Fibroblast of lung (primary cell): ENCODE measurements around the gene PRR14L. TPM values are rescaled to one million over a fixed set of nuclear protein-coding genes. Genes with fewer than 3 reads are reported as not detected.

Source experiments
- DNase-seq, 2 donors: peaks; one replicate each; pipeline versions ENCODE4 v3.0.0 to v3.0.0-alpha.2; 2010; ENCODE audit warnings: low read depth in 2 of 2
- H2AFZ ChIP-seq: 2 replicates; pipeline ENCODE4 v1.5.1; 2012; ENCODE audit warnings: low read length, control low read depth, inconsistent platforms
- H3K27ac ChIP-seq: 2 replicates; pipeline ENCODE4 v1.5.1; 2011; ENCODE audit warnings: low read length, control low read depth; ENCODE audit not compliant: insufficient read depth
- H3K27me3 ChIP-seq: 2 replicates; pipeline ENCODE4 v1.5.1; 2011; ENCODE audit warnings: mild to moderate bottlenecking, low read length; ENCODE audit not compliant: control insufficient read depth, insufficient read depth
- H3K36me3 ChIP-seq: 2 replicates; pipeline ENCODE4 v1.5.1; 2011; ENCODE audit warnings: low read length; ENCODE audit not compliant: control insufficient read depth, insufficient read depth
- H3K4me1 ChIP-seq: 2 replicates; pipeline ENCODE4 v1.5.1; 2011; ENCODE audit warnings: low read length; ENCODE audit not compliant: control insufficient read depth, insufficient read depth; ENCODE audit errors: extremely low read depth
- H3K4me2 ChIP-seq: 2 replicates; pipeline ENCODE4 v1.5.1; 2011; ENCODE audit warnings: low read length, control low read depth; ENCODE audit not compliant: insufficient read depth; ENCODE audit errors: extremely low read depth
- H3K4me3 ChIP-seq, 4 experiments: fragments of 200-600 bp in 1 of 4; sonication (generic) in 1 of 4; replicated peaks in 1 of 4; 2 replicates each; pipeline ENCODE4 v1.5.1; 2011 to 2016; ENCODE audit warnings: low read length in 4 of 4, low read depth in 3 of 4, mild to moderate bottlenecking in 3 of 4, control low read depth in 2 of 4, inconsistent platforms in 1 of 4, mixed read lengths in 1 of 4; ENCODE audit not compliant: insufficient read depth in 1 of 4; ENCODE audit errors: control extremely low read depth in 1 of 4
- H3K79me2 ChIP-seq: 2 replicates; pipeline ENCODE4 v1.5.1; 2012; ENCODE audit warnings: mild to moderate bottlenecking, low read length, inconsistent platforms; ENCODE audit not compliant: control insufficient read depth, insufficient read depth
- H3K9ac ChIP-seq: 2 replicates; pipeline ENCODE4 v1.5.1; 2011; ENCODE audit warnings: mild to moderate bottlenecking, low read length, control low read depth; ENCODE audit not compliant: insufficient read depth
- H3K9me3 ChIP-seq: 2 replicates; pipeline ENCODE4 v1.5.1; 2012; ENCODE audit warnings: low read depth, low read length; ENCODE audit not compliant: control insufficient read depth, insufficient read depth
- H4K20me1 ChIP-seq: 2 replicates; pipeline ENCODE4 v1.5.1; 2011; ENCODE audit warnings: low read length; ENCODE audit not compliant: control insufficient read depth, insufficient read depth; ENCODE audit errors: extremely low read depth
- EZH2 ChIP-seq: IDR thresholded peaks from 2 replicates; pipeline ENCODE4 v1.5.1; 2012; ENCODE audit warnings: low read length, control low read depth, mild to moderate bottlenecking; ENCODE audit errors: missing control alignments
- polyA plus RNA-seq, 2 donors: library from polyadenylated mRNA; depleted of rRNA in 1 of 2; stranded (reverse) in 1 of 2; unstranded in 1 of 2; fragments of >200 nt; gene quantifications; 2 replicates each; pipeline ENCODE4 v1.2.1, GENCODE V29; 2011 to 2012; ENCODE audit warnings: missing spikeins in 1 of 2
- total RNA-seq: library from RNA; depleted of rRNA; stranded (reverse); fragments of >200 nt; gene quantifications from 2 replicates; pipeline ENCODE4 v1.2.1, GENCODE V29; 2014
- TF ChIP-seq, protein P1 (sequence below), 2 donors: IDR thresholded peaks in 1 of 2; conservative IDR thresholded peaks in 1 of 2; 1 replicate in 1 of 2; 2 replicates in 1 of 2; pipeline ENCODE4 v1.5.1; 2011 to 2012; ENCODE audit warnings: low read length in 2 of 2, control low read depth in 1 of 2, inconsistent platforms in 1 of 2, low read depth in 1 of 2, mild to moderate bottlenecking in 1 of 2

Gene PRR14L
- total and polyA plus RNA-seq, 2 donors (not counting 1 experiment from before 2014, with no cell fraction given) = 14.4 to 17.3 TPM

DNA sequence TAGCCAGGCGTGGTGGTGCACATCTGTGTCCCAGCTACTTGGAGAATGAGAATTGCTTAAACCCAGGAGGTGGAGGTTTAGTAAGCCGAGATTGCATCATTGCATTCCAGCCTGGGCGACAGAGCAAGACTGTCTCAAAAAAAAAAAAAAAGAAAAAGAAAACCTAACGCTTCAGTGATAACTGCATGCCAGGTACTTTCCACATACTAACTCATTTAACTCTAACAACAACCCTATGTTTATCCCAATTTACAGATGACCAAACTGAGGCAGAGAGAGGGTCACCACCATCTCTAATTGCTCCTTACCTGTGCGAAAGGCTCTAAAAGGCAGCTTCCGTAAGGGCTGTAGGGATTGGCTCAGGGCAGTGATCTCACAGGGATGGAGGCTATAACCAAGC is 99.5 kb downstream of the PRR14L start:
- H3K4me2 ChIP-seq = peak overlapping the region; percentile 32
- no peak overlapping the region for H2AFZ ChIP-seq
- DNase-seq = peak; percentile 74 to 85
- no peaks in the 10 kb centered on the region for H4K20me1 ChIP-seq
- H3K4me3 ChIP-seq = no peak overlapping the region
- TF ChIP-seq, protein P1, sequence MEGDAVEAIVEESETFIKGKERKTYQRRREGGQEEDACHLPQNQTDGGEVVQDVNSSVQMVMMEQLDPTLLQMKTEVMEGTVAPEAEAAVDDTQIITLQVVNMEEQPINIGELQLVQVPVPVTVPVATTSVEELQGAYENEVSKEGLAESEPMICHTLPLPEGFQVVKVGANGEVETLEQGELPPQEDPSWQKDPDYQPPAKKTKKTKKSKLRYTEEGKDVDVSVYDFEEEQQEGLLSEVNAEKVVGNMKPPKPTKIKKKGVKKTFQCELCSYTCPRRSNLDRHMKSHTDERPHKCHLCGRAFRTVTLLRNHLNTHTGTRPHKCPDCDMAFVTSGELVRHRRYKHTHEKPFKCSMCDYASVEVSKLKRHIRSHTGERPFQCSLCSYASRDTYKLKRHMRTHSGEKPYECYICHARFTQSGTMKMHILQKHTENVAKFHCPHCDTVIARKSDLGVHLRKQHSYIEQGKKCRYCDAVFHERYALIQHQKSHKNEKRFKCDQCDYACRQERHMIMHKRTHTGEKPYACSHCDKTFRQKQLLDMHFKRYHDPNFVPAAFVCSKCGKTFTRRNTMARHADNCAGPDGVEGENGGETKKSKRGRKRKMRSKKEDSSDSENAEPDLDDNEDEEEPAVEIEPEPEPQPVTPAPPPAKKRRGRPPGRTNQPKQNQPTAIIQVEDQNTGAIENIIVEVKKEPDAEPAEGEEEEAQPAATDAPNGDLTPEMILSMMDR (conservative IDR thresholded peaks at IDR 0.05 in 1 of 2, IDR thresholded peaks at IDR 0.05 in 1 of 2; ENCODE audit: low read depth in 1 of 2, low read length in 2 of 2) = no peak
- TF ChIP-seq EZH2 = no peak
- peaks cover 24% of the 10 kb centered on the region for H3K79me2 ChIP-seq
- no peak overlapping the region for H3K27ac ChIP-seq
- H3K36me3 ChIP-seq = no peaks in the 10 kb centered on the region
- H3K9ac ChIP-seq = no peak overlapping the region
- peaks cover 18% of the 10 kb centered on the region for H3K4me1 ChIP-seq
- H3K9me3 ChIP-seq = no peaks in the 10 kb centered on the region
- no peaks in the 10 kb centered on the region for H3K27me3 ChIP-seq

DNA sequence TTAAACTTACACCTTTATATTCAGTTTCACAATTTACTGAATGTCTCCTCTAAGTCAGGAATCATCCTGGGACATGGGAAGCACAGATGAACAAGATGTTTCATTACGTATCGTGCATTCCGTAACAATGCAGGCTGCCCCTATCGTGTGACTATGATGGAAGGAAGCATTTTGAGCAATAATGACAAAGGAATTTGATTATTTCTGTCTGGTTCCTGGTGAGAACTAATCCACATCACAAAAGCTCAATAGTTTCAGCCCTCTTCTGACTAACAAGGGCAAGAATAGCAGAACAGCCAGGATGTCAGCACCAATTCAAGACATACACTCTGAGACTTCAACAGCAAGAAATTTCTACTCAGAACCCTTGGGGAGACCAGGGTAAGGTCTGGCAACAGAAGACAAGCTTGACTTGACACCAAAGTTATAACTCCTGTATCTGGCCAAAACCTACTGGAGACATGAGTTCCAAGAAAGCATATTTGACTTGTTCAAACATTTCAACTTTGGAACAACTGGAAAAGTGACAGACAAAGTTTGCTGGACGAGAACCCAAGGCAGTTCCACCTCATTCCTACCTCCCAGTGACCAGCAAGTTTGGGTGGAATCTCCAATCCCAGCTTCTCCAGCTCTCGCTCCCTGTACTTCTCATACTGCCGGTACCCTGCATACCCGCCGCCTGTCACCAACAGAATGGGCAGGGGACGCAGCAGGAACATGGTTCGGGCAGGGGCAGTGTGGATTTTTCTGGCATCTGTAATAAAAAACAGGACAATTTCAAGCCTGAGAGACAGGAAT is 102.2 kb downstream of the PRR14L start:
- no peaks in the 10 kb centered on the region for H3K27me3 ChIP-seq
- H4K20me1 ChIP-seq = no peaks in the 10 kb centered on the region
- H3K4me2 ChIP-seq = no peak overlapping the region
- no peak overlapping the region for H2AFZ ChIP-seq
- H3K36me3 ChIP-seq = no peaks in the 10 kb centered on the region
- no peak for TF ChIP-seq EZH2
- TF ChIP-seq, protein P1 (conservative IDR thresholded peaks at IDR 0.05 in 1 of 2, IDR thresholded peaks at IDR 0.05 in 1 of 2; ENCODE audit: low read depth in 1 of 2, low read length in 2 of 2) = no peak
- peaks cover 18% of the 10 kb centered on the region for H3K4me1 ChIP-seq
- H3K9ac ChIP-seq = no peak overlapping the region
- no peaks in the 10 kb centered on the region for H3K9me3 ChIP-seq
- H3K27ac ChIP-seq = peak overlapping the region; percentile 88
- peaks cover 8% of the 10 kb centered on the region for H3K79me2 ChIP-seq
- peak; percentile 65 to 84 for DNase-seq
- H3K4me3 ChIP-seq = no peak overlapping the region

DNA sequence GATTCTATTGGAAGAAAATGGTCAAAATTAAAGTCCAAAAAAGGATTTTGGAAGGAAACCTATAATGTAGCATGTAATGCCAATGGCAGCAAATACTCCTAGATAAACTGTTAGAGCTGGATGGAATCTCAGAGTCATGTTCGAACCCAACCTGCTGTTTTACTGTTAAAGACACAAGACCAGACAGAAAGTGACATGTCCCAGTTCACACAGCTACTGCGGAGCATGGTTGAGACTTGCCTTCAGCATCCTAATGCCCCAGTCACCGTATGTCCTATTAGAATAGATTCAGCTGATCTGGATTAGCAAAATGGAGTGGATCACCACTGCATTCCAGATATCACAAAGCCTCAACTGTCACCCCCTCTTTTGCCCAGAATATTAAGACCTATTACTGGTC is 102.9 kb downstream of the PRR14L start:
- Histone ChIP-seq H3K79me2 (peaks cover 7% of the 10 kb centered on the region), H3K9me3 (no peaks in the 10 kb centered on the region), H3K9ac (no peak overlapping the region), H3K27ac (peak overlapping the region; percentile 88), H4K20me1 (no peaks in the 10 kb centered on the region), H3K36me3 (no peaks in the 10 kb centered on the region), H3K4me3 (no peak overlapping the region), H3K4me1 (peaks cover 18% of the 10 kb centered on the region), H3K4me2 (no peak overlapping the region), H3K27me3 (no peaks in the 10 kb centered on the region), H2AFZ (no peak overlapping the region)
- TF ChIP-seq, protein P1 (conservative IDR thresholded peaks at IDR 0.05 in 1 of 2, IDR thresholded peaks at IDR 0.05 in 1 of 2; ENCODE audit: low read depth in 1 of 2, low read length in 2 of 2) = no peak
- no peak for TF ChIP-seq EZH2
- DNase-seq = no peak
